Osteocyte (in vitro differentiated cells): ENCODE measurements around the gene SLC35G1. TPM values are rescaled to one million over a fixed set of nuclear protein-coding genes. Genes with fewer than 3 reads are reported as not detected.
A peak's percentile ranks its signal among the peaks of the same experiment; 100 is the strongest.

Experiments used
- DNase-seq: peaks from one replicate; pipeline ENCODE4 v3.0.0; 2021; ENCODE audit warnings: mixed read lengths; ENCODE audit not compliant: unreplicated experiment; ENCODE audit errors: extremely low spot score
- H3K27ac Mint-ChIP-seq: one replicate; pipeline ENCODE4 v1.8.0; 2021; ENCODE audit warnings: mild to moderate bottlenecking, mixed read lengths; ENCODE audit not compliant: unreplicated experiment
- H3K27me3 Mint-ChIP-seq: one replicate; pipeline ENCODE4 v1.8.0; 2021; ENCODE audit warnings: mixed read lengths; ENCODE audit not compliant: unreplicated experiment
- H3K36me3 Mint-ChIP-seq: one replicate; pipeline ENCODE4 v1.8.0; 2021; ENCODE audit warnings: mixed read lengths; ENCODE audit not compliant: unreplicated experiment
- H3K4me1 Mint-ChIP-seq: one replicate; pipeline ENCODE4 v1.8.0; 2021; ENCODE audit warnings: mixed read lengths; ENCODE audit not compliant: unreplicated experiment
- H3K4me3 Mint-ChIP-seq: one replicate; pipeline ENCODE4 v1.8.0; 2021; ENCODE audit warnings: mild to moderate bottlenecking, moderate library complexity, mixed read lengths; ENCODE audit not compliant: unreplicated experiment
- H3K9me3 Mint-ChIP-seq: one replicate; pipeline ENCODE4 v1.8.0; 2021; ENCODE audit warnings: mixed read lengths; ENCODE audit not compliant: unreplicated experiment
- CTCF ChIP-seq: fragments of 200-600 bp; sonication (generic); IDR thresholded peaks from 2 replicates; pipeline ENCODE4 v1.5.0; 2021; ENCODE audit warnings: antibody characterized with exemption, mild to moderate bottlenecking, moderate library complexity
- total RNA-seq: library from RNA; stranded (reverse); gene quantifications from 2 replicates; pipeline ENCODE4 v1.2.1, GENCODE V29; 2021

SLC35G1 gene
- total RNA-seq, 1 donor from 2014 or later = 6.3 TPM

- Mint-ChIP-seq H3K4me3 (peak overlapping the region; percentile 83), H3K36me3 (peaks cover 9% of the 10 kb centered on the region), H3K27me3 (peaks cover 4% of the 10 kb centered on the region), H3K9me3 (no peaks in the 10 kb centered on the region), H3K27ac (peak overlapping the region; percentile 52), H3K4me1 (peaks cover 31% of the 10 kb centered on the region)
- DNase-seq = no peak
- no peak for TF ChIP-seq CTCF
These were observed 969 bp downstream of the SLC35G1 start for GRCh38 chr10:93894516-93895378.

DNA sequence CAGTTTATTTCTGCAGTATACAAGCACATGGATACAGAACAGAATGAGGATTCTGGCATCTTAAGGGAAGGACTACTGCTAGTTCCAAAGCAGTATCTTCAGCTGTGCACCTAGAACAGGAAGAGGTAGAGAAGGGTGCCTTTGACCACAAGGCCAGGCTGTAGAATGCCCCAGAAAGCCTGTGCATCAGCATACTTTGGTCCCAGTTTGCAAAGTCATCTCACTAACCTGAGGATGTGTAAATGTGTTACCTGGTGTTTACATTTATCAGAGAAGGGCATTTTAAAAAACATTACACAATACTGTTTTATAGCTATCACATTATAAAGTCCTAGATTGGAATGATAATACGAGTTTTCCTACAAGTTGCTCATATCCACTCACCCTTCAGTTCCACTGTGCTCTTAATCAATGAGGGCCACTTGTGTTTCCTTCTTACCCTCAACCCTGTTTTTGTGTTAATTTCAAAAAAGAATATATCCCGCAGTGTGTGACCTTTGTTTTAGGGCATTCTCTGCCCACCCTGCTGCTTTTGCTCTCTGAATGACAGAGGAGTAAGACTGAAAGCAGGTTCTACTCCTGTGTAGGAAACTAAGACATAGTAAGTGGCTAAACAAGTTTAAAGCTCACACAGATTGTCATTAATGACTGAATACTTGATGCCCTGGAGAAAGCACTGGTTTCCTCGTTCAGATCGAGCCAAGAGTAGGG lies 3.4 kb downstream of the SLC35G1 start:
- no peak overlapping the region for H3K27ac Mint-ChIP-seq
- H3K4me3 Mint-ChIP-seq = no peak overlapping the region
- H3K36me3 Mint-ChIP-seq = peaks cover 13% of the 10 kb centered on the region

DNA sequence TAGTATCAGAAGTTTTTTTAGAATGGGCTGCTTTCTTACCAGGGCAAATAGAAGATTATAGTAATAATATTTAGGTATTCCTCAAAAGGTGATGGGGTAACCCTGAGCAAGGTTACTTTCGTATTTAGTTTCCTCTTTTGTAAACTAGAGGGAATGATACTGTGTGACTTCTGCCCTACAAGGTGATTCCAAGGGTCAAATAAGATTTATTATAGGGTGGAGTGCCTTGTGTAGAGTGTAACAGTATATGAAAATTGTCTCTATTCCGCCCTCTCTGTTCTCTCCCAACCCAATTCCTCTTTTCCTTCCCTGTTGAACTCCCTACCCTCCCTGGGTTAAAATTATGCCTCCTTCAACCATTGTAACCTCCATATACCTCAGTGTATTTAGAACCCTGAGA lies 5.3 kb downstream of the SLC35G1 start:
- Mint-ChIP-seq H3K4me1 (peaks cover 24% of the 10 kb centered on the region), H3K4me3 (no peak overlapping the region), H3K27ac (no peak overlapping the region), H3K9me3 (no peaks in the 10 kb centered on the region), H3K27me3 (no peaks in the 10 kb centered on the region), H3K36me3 (peaks cover 13% of the 10 kb centered on the region)
- no peak for TF ChIP-seq CTCF
- DNase-seq = no peak

More for the DNA sequence above, 3.4 kb downstream of the SLC35G1 start:
- peaks cover 31% of the 10 kb centered on the region for H3K4me1 Mint-ChIP-seq
- no peak for DNase-seq
- TF ChIP-seq CTCF = no peak
- H3K9me3 Mint-ChIP-seq = no peaks in the 10 kb centered on the region
- no peaks in the 10 kb centered on the region for H3K27me3 Mint-ChIP-seq

- no peak for TF ChIP-seq CTCF
- Mint-ChIP-seq H3K27me3 (no peaks in the 10 kb centered on the region), H3K36me3 (peaks cover 12% of the 10 kb centered on the region), H3K4me1 (no peaks in the 10 kb centered on the region), H3K9me3 (no peaks in the 10 kb centered on the region), H3K4me3 (no peak overlapping the region), H3K27ac (no peak overlapping the region)
- no peak for DNase-seq
These were observed 9.3 kb downstream of the SLC35G1 start for GRCh38 chr10:93903051-93903450.

DNA sequence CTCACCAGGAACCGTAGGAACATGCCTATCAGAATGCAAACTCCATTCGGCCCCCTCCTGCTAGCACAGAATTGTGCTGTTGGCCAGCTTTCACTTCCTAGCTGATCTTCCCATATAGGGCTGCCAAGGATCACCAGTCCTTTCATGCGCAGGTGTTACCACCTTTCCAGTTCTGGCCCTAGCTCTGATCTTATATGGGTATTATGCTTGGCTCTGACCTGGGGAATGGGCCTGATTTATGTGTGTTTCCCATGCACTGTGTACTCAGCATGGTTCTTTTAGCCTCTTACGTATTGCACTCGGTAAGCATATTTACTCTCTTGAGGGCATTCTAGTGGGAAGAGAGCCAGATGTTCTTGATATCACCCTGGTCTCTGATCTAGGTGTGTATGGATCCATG lies 11.1 kb downstream of the SLC35G1 start:
- no peak overlapping the region for H3K27ac Mint-ChIP-seq
- DNase-seq = no peak
- TF ChIP-seq CTCF = no peak
- no peaks in the 10 kb centered on the region for H3K9me3 Mint-ChIP-seq
- no peaks in the 10 kb centered on the region for H3K27me3 Mint-ChIP-seq
- no peaks in the 10 kb centered on the region for H3K4me1 Mint-ChIP-seq
- no peak overlapping the region for H3K4me3 Mint-ChIP-seq
- peaks cover 10% of the 10 kb centered on the region for H3K36me3 Mint-ChIP-seq
